SKM-1 treated with dmso at 0.1 percent for 144 hours (cell line): ENCODE measurements around the gene CNTNAP2.

Experiments used
- DNase-seq: peaks from one replicate; lab custom pipeline; 2025; ENCODE audit not compliant: unreplicated experiment; lab: John Stamatoyannopoulos, UW

Gene CNTNAP2

DNA sequence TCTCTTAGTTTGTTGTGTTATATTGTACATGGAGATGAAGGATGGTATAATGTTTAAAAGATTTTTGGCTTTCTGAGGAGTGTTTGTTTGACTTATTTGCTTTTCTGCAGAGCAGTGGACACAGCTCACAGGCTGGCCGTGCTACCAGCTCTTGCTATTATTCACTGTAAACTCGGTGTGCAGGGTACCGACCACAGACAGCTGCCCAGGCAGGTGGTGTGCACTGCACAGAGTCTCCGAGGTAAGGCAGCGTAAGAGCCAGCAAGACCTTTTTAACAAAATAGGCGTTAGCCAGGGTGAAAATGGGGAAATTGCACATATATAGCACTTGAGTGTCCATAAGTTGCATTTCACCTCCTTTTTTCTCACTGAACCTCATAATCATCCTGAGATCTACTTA lies 438.0 kb downstream of the CNTNAP2 start:
- no peak for DNase-seq

DNA sequence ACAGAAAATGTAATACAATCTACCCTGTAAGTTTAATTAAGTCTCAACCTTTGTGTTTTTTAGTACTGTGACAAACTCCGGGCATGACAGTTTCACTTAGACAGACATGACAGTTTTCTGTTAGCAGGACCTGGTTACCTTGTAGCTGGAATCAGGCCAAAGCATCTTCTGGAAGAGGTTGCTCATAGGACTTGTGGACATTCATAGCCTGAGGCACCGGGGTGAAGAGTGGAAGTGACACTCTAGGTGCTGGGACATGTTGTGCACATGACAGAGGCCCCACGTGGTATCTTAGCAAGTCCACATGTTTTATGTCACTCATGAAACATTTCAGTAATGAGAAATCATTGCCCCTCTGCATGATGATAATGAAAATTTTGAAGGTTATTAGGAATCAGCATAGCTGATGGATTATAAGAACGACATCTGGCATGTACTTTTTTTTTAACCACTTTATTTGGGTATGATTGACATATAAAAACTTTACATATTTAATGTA lies 441.4 kb downstream of the CNTNAP2 start:
- no peak for DNase-seq

DNA sequence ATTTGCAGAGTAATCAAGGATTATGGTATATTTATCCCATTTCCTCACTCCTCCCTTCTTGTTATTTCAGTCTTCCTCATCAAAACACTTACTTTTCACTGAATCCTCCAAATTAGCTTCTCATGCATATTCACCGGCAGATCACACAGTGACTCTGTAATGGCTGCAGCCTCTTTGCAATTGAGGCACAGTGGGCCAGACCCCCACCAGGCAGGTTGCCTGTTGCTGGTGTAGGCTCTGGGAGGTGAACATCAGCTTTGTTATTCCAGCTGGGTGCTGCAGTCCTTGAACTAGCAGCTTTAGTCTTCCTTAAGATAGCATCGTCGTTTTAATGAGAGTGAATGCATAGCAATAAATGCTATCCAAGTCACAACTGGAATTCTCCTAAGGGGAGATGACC lies 449.3 kb downstream of the CNTNAP2 start:
- DNase-seq = no peak

DNA sequence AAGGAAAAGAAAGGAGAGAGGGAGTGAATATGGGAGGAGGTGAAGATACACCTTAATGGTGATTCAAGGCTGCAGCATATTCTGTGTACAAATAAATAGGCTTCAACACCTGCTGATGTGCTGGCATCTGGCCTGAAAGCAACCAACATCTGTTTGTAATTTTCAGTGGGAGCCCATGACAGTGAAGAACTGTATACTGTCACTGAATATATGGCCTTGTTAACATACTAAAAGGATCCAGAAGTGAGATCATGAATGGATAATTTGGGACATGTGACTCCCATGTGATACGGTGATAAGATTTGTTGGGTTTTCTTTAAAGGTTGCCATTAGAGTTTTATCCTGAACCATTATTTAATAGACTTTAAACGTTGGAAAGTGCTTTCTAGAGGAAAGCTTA lies 459.3 kb downstream of the CNTNAP2 start:
- no peak for DNase-seq

DNA sequence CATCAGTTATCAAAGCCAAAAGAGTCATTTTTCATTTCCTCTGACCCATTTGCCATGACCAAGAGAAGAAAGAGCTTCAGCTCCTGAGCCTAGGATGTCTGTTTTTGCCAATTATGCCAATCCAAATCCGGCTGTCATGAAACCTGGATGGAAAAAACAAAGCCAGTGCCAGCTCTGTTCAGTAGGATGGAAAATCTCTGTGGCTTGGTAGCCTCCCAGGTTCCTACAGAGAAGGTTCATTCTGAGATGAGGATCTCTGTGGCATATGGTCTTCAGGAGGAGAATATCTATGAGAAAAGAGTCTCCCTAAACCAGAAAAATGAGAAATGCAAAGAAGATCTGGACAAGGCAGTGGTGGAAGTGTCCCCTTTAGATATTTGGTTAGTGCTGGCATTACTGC lies 475.4 kb downstream of the CNTNAP2 start:
- no peak for DNase-seq

DNA sequence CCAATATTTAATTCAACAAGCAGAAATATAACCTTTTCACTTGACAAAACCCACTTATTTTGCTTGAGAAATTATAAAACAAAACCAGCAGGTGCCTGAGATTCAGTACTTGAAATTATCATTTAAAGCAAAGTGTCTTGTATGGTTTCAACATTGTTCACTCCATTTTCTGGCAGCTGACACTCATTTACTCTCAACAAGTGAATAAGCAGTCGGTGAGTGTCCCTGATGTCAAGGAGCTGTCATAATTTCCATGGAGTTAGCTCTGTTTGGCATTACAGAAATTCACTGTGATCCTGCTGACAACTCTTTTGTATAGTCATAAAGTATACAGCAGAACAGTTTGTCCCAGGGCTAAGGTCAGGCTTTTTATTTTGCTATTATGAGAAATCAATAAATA lies 490.0 kb downstream of the CNTNAP2 start:
- DNase-seq = no peak

DNA sequence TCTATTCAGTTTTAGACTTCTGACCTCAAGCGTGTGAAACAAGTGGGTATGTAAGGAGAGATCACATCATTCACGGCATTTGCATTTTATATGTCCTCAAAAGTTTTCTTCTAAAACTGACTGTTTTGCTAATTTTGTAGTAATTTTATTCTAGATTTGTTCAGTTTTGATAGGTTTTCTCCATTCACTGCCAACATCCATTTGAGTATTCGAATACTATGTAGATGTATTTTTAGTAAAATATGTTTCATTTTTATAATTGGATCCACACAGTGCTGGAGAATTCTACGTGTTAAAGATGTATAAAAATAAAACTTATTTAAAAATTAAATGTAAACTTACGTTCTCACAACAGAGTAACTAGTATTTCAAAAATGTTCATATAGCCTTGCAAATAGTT lies 503.0 kb downstream of the CNTNAP2 start:
- DNase-seq = no peak

DNA sequence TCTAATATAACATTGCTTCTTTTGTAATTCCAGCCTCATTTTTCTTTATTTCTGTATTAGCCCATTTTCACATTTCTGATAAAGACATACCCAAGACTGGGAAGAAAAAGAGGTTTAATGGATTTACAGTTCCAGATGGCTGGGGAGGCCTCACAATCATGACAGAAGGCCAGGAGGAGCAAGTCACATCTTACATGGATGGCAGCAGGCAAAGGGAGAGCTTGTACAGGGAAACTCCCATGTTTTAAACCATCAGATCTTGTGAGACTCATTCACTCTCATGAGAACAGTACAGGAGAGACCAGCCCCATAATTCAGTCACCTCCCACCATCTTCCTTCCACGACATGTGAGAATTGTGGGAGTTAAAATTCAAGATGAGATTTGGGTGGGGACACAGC lies 510.3 kb downstream of the CNTNAP2 start:
- DNase-seq = no peak

DNA sequence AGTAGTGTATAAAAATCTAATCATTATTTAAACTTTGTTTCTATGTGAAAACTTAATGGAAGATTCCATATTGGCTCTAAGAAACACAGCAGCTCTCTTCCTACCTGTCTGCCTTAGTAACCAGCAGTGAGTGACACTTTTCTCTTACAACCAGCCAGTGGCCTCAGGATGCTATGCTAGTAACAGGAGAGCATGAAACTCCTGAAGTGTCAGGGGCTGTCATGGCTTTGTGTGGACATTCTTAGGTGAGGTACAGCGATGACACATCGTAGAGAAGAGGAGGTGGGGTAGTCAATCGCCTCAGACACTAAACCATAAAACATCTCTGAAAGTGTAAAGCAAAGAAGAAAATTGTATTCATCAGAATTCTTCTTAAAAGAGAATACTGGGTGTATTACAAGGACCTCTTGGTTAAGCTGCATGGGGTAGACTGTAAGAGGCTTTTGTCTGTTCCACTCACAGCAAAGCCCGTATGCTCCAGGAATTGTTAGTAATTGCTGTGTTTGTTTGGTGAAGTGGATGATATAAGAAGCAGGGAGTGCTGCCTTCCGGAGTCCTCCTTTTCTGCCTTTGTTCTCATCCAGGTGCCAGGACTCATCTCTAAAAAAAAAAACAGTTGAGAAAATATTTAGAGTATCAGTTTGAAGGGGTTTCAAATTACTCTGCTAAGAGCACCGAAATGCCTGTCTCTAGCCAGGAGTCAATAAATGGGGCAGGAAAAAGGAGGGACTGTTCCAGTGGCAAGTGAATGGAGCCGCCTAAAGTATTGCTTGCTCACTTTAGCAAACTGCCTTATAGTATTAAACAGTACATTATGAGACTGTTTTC lies 518.8 kb downstream of the CNTNAP2 start:
- DNase-seq = no peak

DNA sequence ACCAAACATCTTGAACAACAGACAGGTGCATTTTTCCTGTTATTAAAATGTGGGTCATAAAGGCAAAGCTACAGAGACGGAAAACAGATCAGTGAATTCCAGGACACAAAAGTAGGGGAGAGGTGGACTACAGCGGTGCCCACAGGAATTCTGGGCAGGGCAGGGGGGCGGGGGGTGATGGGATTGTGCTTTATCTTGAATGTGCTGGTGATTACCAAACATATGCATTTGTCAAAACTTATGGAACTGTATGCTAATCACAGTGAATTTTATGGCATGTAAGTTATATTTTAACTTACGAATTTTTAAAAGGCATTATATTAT lies 519.4 kb downstream of the CNTNAP2 start:
- no peak for DNase-seq

DNA sequence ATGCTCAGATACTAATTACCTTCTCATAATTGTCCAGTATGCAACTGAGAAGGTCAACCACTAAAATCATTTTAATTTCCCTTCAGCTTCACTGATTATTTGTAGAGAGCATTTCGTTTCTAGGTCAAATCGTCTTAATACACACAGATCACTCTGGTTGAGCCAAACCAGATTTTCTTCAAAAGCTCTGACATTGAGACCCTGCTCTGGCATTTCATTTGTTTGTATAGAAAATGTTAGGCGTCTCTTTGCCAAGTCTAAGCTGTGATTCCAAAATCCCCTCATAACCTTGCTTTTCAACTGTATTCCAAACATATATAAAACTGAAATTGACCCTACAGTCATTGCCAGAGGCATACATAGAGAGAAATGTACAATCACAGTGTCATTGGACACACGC lies 520.0 kb downstream of the CNTNAP2 start:
- no peak for DNase-seq

DNA sequence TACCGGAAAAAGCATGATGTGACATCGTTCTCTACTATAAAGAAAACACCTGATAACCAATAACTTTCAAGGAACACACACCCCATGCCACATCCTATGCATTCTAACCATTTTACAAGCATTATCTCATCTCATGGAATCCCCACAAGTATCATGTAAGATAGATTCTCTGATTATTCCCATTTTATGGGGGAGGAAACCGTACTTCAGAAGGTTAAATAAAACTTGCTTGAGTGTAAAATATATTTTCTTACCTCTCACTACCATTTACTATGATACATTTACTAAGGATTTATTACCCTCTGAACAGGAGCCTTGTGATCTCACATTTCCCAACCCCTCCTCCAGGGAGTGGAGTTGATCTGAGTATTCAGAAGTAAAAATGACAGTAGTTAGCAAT lies 522.7 kb downstream of the CNTNAP2 start:
- DNase-seq = no peak

DNA sequence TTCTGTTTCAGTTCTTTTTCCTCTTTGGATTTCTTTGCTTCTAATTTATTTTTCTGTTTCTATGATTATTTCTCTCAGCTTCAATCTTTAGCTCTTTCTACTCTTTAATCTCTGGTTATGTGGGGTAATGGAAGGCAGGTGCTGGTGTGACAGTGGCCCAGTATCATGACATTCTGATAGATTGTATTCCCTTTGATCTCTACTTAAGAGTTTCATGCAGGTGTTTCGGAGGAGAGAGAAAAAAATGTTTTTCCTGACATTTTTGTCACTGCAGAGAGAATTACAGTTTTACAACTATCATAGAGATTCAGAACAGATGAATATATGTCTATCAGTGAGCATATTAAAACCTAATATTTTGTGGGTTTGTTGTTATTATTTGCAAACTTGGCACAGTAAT lies 524.9 kb downstream of the CNTNAP2 start:
- no peak for DNase-seq

DNA sequence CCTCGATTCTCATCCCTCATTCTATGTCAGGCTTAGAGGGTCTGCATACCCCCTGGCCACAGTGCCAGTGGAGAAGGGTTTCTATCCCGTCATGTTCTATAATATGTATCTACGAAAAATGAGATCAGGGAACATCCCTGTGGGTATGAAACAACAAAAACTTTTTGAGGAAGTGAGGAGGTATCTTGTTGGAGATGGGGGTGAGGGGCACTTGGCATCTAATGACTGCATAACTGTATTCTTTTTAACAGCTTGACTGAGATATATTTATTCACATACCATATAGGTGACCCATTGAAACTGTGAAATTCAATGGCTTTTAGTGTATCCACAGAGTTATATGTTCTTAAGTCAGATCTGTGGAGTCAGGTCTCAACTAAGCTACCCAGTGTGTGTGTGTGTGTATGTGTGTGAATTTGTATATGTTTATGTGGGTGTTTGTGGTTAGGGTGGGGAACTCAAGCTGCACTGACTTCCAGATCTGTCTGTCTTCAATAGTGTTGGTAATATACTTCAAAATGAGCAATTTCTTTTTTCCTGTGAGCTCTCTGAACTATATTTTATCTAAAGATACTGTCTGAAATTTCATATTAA lies 528.9 kb downstream of the CNTNAP2 start:
- no peak for DNase-seq

DNA sequence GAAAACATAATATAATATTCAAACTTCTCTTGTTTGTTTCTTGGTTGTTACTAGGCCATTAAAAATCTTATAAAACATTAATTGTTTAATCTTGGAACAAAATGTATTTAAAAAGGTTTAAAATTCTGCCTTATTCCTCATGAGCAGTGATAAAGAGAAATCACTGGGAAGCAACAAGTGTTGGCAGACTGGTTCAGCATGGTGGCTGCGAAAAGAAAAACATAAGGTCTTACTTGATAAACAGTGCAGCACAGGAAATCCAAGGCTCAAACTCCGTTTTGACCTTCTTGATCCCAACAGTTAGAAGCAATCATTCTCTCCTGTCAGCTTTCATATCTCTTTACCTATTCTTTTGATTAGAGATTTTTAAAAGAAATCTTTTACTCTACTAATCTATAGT lies 530.8 kb downstream of the CNTNAP2 start:
- DNase-seq = no peak

DNA sequence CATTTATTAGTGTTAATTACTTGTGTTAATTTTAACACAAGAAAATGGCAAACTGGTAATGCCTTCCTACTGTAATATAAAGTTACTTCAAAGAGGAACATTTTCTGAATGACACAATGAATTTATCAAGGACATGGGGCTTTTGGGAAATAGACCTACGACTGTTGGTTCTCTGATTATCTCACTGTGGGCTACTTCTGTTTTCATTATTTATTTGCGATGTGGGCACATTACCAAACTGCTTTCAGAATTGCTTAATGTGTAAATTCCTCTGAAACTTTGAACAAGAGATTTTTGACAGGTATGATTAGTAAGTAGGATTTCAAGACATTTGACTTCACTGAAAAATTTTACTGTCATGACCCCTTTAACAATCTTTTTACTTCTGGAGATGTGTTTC lies 535.6 kb downstream of the CNTNAP2 start:
- no peak for DNase-seq

DNA sequence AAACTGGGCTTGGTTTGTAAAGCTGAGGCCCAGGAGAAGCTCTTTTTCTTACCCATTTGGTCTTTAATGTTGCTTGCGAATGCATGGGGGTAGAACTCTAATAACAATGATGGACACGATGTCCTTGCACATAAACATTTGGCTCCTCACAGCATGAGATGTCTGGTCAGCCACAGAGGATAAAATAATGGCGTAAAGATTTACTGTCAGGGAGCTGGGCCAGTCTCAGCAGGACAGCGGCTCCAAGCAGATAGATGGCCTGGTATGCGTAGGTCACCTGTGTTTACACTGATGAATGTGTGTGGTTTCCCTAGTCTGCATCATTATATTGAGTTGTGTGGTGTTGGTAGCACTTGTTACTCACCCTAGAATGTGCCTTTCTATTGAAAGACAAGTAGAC lies 537.4 kb downstream of the CNTNAP2 start:
- no peak for DNase-seq

DNA sequence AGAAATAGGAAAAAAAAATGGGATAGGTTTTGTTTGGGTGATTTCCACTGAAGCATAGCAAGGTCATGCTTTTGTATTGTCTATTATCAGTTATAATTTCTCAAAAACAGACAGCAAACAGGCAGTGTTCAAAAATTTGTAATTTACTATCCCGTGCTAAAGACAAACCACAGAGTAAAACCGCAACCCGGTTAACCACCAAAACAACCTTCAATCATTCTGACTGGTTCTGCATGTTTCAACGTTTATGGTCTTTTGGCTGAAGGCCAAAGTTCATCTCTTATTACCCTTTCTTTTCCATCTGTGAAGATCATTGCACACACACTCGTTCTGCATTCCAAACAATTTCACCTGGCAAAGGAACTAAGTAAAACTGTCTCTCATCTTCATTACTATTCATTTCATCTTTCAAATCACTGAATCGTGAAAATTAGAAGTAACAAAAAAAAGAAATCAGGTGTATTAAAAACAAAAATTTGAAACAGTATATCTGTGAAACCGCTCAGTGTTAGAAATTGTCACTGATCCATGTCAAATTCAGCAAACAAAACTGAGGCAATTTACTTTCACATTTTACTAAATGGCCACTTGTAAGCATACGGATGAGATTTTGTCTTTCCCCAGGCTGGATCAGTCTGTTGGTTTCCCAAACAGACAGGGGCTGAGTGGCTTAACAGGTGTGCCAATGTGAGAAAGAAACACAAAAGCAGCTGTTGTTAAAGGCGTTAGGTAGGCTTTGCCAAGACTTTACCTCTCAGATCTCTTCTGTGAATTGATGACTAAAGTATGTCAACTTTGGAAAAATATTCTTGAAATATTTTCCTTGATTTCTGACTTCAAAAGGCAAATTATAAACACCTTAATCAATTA lies 539.6 kb downstream of the CNTNAP2 start:
- peak; percentile 14 for DNase-seq

DNA sequence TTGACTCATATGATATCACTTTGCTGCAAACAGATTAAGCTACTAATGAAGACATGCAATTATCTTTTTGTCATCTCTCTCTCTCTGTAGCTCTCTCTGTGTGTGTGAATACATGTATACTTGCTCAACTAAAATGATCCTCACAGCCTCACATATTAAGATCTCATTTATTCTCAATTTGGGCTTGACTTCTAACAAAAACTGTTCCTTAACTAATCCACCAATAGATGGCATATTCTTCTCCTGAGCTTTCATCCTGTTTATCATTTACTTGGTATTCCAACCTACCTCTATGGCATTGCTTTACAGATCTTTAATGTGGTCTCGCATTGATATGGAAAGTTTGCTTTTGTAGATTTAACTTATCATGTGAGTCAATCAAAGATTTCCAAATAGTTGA lies 540.4 kb downstream of the CNTNAP2 start:
- DNase-seq = no peak

DNA sequence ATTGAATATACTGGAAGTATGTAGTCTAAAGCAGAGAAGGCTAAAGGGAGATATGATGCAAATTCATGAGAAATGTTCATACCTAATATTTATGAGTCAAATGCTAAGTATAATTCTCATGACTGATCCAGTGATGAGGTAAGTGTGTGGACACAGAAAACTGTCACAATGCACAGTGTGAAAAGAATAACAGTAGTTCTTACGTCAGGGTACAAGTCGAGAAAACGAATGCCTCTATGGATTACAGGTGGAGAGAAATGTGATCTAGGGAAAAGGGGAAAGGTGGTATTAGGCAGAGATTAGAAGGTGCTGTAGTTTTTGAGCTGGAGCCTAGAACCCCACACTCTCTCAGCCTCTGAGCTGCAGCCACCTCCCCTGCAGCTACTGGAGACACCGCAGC lies 542.0 kb downstream of the CNTNAP2 start:
- DNase-seq = no peak

DNA sequence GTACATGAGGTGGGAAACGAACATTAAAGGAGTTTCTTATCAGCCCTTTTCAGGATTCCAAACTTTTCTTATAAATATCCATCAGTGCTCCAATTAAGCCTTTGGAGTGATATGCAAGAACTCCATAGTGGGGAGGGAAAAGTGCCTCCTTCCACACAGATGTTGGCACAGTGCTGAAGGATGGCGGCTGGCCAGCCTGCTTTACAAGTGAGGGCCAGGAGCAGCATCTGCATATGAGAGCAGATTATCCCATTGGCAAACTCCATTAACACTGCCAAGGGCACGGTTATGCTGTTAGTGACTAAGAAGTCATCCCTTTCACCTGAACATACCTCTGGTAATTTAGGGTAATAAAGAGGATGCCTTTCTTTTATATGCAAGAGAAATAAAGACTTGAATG lies 543.1 kb downstream of the CNTNAP2 start:
- DNase-seq = no peak

DNA sequence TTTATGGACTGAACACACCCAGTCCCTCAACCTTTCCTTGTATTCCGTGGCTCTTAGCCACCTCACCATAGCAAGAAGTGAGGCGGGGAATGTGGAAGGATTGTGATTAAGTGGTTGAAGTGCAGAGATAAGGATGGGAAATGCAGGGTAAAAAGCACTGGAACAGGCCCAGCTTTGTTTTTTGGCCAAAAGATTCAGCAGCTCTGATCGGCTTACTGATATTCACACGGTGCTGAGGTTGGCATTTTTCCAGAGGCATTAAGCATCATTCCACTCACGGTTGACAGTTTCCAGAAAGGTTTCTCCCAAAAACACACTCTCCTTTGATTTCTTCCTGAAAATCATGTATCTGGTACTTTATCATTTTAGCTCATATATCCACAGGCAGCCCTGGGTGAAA lies 544.2 kb downstream of the CNTNAP2 start:
- DNase-seq = no peak
